Right lobe of liver (tissue), 4 donors: ENCODE data around the gene NCOA3.

Source experiments
- CTCF ChIP-seq, 4 donors: fragments of 200-600 bp in 3 of 4; fragments of 450-650 bp in 1 of 4; IDR thresholded peaks; one replicate each; pipeline versions ENCODE4 v1.5.1 to v1.8.0; 2016 to 2022; ENCODE audit warnings: antibody characterized with exemption in 4 of 4, mild to moderate bottlenecking in 2 of 4
- POLR2A ChIP-seq: fragments of 450-650 bp; IDR thresholded peaks from one replicate; pipeline ENCODE4 v1.6.1; 2017; ENCODE audit warnings: antibody characterized with exemption, mild to moderate bottlenecking
- donor health status: DM: no; HTN: no; CAD: no.
- donor health status: DM: no; HTN: no; CAD: no.
- donor health status: DM: no; HTN: yes; CAD: no.

- TF ChIP-seq CTCF (IDR thresholded peaks at IDR 0.05) (no peak), POLR2A (no peak)
These were observed 154.6 kb downstream of the NCOA3 start for GRCh38 chr20:47656318-47656717.
